HG02938 (cell line): ENCODE measurements around the gene ABCG2.
"Not testable (repeated sequence)": the region's sequence is repeated elsewhere in the genome, so short reads cannot be mapped to it uniquely, and the experiment has no call there.

ENCODE experiments used
- ATAC-seq: cut with Tn5 transposase; IDR thresholded peaks from one replicate; pipeline ENCODE4 v1.9.1; 2021; ENCODE audit warnings: mild to moderate bottlenecking, moderate library complexity; ENCODE audit not compliant: unreplicated experiment

Gene ABCG2

DNA sequence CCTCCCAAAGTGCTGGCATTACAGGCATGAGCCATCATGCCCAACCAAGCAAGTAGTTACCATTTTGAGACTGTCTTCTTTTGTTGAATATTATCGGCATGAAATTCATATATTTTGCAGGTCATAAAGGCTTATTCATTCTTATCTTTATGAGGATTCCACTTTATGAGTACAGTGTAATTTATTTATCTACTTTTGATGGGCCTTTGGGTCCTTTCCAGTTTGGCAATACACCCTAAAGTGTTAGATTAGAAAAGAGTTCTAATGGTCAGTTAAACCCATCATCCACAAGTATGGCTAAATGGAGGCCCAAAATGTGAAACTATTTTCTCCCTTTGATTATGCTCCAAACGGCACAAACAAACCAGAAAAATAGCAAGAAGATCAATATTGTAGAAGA is 10.9 kb upstream of the ABCG2 start:
- no peak for ATAC-seq

DNA sequence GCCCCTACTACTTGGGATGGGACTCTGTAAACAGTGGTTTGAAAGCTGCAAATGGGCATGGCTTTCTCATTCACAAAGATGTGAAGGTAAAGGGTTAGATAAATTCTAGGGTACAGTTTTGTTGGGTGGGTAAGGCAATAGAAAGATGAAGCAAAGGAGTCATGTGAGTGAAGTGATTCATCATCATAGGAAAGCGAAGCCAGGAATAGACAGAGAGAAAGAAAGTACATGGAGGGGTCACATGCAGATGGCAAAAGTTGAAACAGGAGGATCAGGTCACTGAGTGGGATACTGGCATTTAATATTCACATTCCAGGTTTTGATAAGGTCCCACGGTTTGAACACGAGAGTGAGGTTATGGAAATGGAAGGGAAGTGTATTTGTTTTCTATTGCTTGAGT is 8.2 kb upstream of the ABCG2 start:
- ATAC-seq = no peak

DNA sequence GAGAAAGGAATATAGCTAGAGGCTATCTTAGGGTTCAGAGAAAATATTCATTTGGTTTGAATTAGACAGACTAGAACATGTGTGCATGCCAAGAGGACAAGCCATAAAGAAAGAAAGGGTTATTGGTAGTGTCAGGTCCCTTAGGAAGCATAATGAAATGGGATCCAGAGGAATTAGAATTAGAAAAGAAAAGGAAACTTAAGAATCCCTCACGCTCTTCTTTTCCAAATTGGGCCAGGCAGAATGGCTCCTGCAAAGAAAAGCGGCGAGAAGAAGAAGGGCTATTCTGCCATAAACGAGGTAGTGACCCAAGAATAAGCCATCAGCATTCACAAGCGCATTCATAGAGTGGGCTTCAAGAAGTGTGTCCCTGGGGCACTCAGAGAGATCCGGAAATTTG is 4.9 kb upstream of the ABCG2 start:
- no peak for ATAC-seq

DNA sequence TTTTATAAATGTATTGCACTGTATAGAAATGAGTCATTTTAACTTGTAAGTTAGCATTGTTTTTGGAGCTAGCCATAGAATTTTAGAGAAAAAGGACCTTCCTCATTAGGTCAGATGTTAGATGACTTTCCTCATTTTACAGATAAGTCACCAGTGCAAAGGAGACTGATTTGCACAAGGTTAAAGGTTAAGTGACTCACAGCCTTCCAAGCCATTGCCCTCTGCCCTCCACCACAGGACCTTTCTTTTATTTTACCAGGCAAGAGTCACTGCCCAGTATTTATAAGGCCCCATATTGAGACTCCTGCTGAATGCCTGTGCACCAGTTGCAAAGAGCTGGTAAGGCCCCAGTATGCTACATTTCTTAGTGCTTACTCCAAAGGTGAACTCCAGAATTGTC is 4.2 kb upstream of the ABCG2 start:
- ATAC-seq = no peak

DNA sequence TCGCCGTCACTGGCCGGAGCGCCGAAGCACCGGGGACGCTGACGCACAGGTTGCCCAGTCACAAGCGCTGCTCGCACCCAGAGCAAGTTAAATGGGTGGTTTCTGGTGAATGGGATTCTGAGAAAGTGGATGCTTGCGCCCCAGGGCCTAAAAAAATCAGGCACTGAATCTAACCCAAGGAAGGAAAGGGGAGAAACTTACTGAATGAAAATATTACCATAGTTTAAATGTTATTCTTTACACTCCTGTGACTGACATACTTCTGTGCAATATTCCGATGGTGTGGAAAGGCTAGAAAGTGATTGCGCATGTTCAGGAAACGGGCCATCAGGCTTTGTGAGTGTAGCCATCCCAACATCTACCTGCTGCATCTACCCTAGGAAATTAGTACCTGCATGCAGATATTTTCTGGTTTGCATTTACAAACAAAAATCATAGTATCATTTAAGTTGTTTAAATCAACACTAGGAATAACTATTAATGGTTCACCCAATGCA is 838 bp upstream of the ABCG2 start:
- no peak for ATAC-seq

DNA sequence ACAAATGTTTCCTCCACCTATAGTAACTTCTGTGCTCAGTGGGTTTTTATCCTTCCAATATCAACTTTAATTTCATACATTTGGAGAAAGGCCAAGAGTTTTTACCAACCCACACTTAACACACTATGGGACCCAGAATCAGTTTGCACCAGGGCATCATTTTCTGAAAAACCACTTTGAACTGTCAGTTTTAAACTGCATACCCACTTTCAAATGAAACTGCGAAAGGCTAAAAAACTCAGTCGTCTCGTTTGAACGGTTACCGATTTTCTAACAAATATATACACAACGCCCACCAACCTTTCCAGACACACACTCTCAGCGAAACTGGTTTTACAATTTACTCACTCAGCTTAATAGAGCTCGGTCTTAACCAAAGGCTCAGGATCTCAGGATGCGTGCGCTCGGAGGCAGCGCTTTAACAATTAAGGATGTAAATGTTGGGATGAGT is 376 bp downstream of the ABCG2 start:
- ATAC-seq = peak; percentile 74

DNA sequence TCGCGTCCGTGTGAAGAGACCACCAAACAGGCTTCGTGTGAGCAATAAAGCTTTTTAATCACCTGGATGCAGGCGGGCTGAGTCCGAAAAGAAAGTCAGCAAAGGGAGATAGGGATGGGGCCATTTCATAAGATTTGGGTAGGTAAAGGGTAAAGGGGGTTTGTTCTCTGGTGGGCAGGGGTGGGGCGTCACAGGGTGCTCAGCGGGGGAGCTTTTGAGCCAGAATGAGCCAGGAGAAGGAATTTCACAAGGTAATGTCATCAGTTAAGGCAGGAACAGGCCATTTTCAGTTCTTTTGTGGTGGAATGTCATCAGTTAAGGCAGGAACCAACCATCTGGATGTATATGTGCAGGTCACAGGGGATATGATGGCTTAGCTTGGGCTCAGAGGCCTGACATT is 6.1 kb downstream of the ABCG2 start:
- ATAC-seq = not testable (repeated sequence)

DNA sequence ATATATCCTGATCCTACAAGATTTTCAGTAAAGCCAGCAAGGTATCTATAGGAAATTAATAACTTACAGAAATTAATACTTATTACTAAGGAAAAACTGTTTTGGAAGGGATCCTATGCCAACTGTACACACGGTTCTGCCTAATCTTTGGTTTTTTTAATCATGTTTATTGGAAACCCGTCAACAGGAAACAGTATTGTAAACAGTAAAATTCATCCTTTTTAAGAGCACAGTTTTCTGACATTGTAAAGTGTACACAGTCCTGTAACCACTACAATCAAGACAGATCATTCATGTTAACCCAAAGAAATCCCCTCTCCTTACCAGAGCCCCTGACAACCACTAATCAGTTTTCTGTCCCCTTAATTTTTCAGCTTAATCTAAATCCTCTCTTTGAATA is 9.9 kb downstream of the ABCG2 start:
- no peak for ATAC-seq

DNA sequence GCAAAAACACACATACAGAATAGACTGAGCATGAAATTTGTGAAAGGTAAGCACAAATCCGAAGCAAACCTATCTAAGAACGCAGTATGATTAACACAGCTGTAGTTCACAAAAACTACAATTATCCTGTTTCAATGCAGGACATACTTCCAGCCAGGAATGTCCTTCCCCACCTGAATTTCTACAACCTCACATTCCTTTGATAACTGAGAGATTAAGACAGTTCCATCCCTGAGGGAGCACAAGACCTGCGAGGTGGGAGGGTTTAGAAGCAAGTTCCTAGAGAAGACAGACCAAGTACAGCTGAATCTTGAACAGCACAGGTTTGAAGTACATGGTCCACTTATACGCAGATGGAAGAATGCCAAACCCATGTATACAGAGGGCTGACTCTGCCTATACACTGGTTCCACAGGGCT is 10.6 kb downstream of the ABCG2 start:
- no peak for ATAC-seq

DNA sequence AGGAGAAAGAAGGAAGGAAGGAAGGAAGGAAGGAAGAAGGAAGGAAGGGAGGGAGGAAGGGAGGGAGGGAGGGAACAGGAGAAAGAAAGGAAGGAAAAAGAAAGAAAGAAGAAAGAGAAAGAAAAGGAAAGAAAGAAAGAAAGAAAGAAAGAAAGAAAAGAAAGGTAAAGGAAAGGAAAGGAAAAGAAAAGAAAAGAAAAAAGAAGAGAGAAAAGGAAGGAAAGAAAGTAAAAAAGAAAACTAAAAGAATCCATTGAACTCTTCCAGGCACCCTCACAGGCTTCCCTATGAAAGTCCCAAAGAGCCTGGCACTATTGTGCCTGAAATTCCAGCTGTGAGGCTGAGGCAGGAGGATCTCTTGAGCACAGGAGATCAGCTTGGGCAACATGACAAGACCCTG is 11.5 kb downstream of the ABCG2 start:
- ATAC-seq = no peak

DNA sequence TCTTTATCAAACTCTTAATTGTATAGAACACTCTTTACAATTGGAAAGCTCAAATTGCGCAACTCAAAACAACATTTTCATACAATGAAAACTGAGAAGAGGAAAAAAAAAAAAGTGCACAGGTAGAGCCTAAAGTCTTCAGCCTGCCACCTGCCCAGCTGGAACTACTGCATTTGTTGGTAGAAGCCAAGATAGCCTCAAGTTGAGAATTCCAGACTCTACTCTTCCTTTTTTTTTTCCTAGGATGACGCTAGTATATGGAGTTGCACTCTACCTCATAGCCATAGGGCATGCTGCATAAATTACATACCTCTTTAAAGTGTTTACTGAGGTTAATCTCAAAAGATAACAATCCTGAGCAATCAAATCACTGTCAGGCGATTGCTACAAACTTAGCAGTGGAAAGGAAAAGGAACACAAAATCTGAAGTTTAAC is 13.6 kb downstream of the ABCG2 start:
- ATAC-seq = no peak

DNA sequence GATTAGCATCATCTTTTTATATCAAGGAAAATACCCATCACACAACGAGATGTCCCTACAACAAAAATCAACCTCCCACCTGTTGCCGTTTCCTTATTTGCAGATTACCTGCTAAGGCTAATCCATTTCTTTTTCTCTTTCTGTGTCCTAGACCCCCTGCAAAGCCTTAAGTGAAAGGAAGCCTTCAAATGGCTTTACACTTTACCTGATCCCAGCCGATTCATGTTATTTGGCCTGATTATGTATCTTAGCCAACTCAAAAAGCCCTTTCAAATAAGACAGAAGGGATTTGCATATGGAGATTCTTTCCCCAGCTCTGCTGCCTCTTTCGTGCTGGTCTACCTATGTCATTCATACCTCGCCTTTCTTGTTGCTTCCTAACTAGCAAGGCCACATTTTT is 14.4 kb downstream of the ABCG2 start:
- ATAC-seq = no peak

DNA sequence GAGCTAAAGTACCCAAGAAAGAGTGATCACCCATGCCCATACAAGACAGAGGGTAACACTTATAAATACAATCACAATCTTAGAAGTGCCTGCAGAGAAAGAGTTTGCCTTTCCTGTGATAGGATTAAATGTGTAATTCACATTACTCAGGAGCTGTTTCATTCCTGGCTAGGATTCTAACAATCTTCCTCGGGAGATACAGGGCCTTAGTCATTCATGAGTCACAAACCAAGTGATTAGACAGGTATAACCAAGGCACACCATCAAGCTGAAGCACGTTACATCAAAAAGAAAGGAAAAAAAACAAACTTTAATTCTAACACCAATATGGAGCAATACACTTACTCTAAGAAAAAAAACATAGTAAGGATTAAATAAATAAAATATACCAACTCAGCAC is 14.9 kb downstream of the ABCG2 start:
- no peak for ATAC-seq

DNA sequence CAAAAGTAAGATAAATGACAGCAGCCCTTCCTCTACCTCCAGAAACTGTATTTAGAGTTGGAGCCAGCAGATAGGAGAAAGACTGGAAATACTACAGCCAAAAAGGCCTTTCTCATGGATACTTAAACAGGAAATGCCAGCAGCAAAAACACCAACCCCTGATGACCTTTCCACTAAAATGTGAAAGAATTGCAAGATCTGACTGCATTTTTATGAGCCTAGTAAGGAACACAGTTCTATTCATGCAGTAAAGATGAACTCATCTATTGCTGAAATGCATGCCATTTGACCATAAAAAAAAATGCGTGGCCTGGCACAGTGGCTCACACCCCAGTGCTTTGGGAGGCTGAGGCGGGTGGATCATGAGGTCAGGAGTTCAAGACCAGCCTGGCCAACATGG is 19.9 kb downstream of the ABCG2 start:
- ATAC-seq = no peak

DNA sequence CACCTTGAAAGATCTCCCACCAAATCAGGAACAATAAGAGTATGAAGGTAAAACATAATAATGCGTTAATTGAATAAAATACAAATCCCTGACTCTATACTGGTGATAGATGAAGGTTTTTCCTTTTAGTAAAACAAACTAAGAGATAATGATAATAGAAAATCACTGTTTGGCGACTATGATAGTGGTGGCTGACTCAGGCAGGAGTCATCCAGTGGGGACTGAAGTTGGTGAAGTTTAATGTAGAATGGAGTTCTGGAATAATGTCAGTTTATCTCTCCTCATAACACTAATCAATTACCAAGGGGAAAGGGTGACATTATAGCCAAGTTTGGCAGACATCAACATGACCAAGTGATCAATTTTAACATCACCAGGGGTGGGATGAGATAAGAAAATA is 21.3 kb downstream of the ABCG2 start:
- ATAC-seq = no peak

DNA sequence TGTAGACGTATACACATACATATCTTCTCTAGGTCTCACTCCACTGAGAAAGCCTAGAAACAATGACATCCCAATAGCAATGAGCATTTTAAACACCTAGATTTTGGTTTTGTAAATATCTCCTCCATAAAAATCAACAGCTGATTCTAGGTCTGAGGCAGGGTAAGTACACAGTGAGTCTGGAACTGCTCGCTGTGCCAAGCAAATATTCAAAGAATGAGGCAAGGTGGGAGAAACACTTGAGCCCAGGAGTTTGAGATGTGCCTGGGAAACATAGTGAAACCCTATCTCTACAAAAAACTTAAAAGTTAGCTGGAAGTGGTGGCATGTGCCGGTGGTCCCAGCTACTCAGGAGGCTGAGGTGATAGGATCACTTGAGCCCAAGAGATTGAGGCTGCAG is 22.2 kb downstream of the ABCG2 start:
- no peak for ATAC-seq

DNA sequence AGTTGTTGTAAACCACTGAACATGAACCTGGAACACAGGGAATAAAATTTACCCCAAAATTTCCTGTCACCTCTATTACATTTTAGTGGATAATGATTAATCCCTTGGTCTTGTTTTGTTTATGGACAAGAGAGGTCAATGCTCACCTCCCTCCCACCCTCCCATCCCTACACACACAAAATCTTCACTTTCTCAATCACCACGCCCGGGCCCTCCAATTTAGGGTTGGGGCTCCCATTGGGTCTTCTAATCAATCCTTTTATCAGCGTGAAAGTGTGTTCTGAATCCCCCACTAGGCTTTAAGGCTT is 23.1 kb downstream of the ABCG2 start:
- no peak for ATAC-seq

DNA sequence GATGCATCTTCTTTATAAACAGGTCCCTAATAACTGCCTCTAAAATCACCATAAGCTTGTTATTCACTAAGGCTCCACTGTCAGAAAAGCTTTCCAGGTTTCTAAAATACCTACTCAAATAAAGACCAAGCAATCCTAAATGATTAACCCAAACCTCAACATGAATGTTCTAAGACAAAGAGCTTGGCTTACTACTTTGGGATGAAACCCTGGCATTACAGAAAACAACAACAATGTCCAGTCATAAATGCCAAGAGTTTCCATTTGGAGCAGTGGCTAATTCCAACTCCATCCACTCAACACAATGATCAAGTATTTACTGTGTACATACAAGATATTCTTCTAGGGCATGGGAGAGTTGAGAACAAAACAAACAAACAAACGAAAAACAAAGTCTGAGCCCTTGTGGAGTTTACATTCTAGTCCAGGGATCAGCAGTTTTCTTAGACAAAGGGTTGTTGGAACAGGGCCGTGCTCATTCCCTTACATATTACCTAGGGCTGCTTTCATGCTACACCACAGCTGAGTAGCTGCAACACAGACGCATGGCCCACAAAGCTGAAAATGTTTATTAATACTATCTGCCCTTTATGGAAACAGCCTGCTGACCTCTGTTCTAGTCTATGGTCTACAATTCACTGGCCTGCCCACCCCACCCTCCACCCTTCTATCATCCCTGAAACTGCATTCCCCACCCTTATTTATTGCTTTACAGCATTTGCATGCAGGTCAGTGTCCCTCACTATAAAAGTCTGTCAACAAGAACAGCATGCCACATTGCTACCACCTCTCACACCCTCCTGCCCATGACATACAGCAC is 23.7 kb downstream of the ABCG2 start:
- no peak for ATAC-seq

DNA sequence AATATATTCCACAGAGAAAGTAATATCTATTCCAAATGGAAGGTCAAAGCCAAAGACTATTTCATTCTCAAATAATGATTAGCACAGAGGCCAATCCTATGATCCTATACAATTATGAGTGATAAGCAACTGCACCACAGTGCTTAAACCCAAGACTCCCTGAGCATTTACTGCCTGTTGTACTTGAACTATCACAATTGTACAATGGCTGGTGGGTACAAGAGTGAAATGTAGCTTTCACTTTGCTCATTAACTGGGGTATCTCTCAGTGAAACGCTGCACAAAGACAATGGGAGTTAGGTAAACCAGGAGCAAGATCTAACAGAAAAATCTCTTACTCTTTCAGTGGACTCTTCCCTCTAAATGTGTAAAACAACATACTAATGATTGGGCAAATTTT is 24.3 kb downstream of the ABCG2 start:
- no peak for ATAC-seq

DNA sequence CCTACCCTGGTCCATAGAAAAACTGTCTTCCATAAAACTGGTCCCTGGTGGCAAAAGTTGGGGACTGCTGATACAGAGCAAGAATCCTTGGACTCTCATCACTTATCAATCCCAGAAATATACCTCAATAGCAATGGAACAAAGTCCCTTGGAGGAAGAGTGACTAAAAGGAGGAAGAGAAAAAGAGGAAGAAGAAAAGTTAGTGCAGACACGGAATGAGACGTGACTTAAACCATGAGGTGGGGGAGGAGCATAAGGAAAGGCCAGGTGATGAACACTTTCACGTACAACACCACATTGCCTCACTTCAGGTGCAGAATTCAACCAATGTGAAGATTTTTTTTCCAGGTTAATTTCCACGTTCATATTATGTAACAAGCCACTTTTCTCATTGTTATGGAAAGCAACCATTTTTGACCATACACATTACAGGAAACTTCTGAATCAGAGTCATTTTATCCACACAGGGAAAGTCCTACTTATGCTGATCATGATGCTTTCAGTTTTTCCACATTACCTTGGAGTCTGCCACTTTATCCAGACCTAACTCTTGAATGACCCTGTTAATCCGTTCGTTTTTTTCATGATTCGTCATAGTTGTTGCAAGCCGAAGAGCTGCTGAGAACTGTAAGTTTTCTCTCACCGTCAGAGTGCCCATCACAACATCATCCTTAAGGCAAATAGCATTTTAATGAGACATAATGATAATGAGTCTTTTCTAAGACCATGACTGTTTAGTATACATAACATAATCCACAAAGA is 27.7 kb downstream of the ABCG2 start:
- no peak for ATAC-seq

DNA sequence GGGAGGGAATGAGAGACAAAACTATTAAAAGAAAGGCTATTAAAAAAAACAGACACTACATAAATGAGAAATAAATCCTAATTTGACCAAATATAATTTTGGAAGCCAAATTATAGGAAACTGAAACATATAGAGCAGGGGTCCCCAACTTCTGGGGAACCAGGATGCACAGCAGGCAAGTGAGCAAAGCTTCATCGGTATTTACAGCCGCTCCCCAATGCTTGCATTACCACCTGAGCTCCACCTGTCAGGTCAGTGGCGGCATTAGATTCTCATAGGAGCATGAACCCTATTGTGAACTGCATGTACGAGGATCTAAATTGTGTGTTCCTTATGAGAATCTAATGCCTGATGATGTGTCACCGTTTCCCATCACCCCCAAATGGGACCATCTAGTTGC is 28.4 kb downstream of the ABCG2 start:
- ATAC-seq = no peak

DNA sequence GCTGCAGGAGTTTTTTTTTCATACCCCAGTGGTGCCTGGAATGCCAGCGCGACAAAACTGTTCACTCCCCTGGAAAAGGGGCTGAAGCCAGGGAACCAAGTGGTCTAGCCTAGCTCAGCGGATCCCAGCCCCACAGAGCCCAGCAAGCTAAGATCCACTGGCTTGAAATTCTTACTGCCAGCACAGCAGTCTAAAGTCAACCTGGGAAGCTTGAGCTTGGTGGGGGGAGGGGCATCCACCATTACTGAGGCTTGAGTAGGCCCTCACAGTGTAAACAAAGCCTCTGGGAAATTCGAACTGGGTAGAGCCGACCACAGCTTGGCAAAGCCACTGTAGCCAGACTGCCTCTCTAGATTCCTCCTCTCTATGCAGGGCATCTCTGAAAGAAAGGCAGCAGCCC is 36.2 kb downstream of the ABCG2 start:
- ATAC-seq = not testable (repeated sequence)
